ENCODE data around the gene EEF1A2. TPM values are rescaled to one million over a fixed set of nuclear protein-coding genes. Genes with fewer than 3 reads are reported as not detected.

EEF1A2 gene
- total RNA-seq, 1 donor from 2014 or later, result 0.67 TPM

GRCh38 chr20:63471717-63471980 lies 27.2 kb downstream of the EEF1A2 start:
- Histone ChIP-seq H3K36me3 (no peaks in the 10 kb centered on the region), H3K9me3 (no peaks in the 10 kb centered on the region), H3K4me3 (no peak overlapping the region), H3K4me1 (peaks cover 6% of the 10 kb centered on the region), H3K27me3 (peaks cover 70% of the 10 kb centered on the region), H3K27ac (no peak overlapping the region)
- DNase-seq (no peak), ATAC-seq (no peak)
- TF ChIP-seq CTCF (IDR thresholded peaks at IDR 0.05), result no peak
- intact Hi-C loops (cut with DNase I), result no loop called here

- DNase-seq (no peak), ATAC-seq (no peak)
- H3K4me1 ChIP-seq, result peaks cover 6% of the 10 kb centered on the region
- peaks cover 65% of the 10 kb centered on the region for H3K27me3 ChIP-seq
- H3K9me3 ChIP-seq, result no peaks in the 10 kb centered on the region
- no peak overlapping the region for H3K4me3 ChIP-seq
- intact Hi-C loops (cut with DNase I), result no loop called here
- TF ChIP-seq CTCF (IDR thresholded peaks at IDR 0.05), result no peak
- H3K36me3 ChIP-seq, result no peaks in the 10 kb centered on the region
- H3K27ac ChIP-seq, result no peak overlapping the region
Measured at GRCh38 chr20:63471002-63471716, 27.7 kb downstream of the EEF1A2 start.

- H3K27ac ChIP-seq, result no peak overlapping the region
- H3K4me1 ChIP-seq, result peaks cover 6% of the 10 kb centered on the region
- H3K36me3 ChIP-seq, result no peaks in the 10 kb centered on the region
- no peak overlapping the region for H3K4me3 ChIP-seq
- ATAC-seq, result no peak
- H3K27me3 ChIP-seq, result peaks cover 58% of the 10 kb centered on the region
- H3K9me3 ChIP-seq, result no peaks in the 10 kb centered on the region
- no peak for TF ChIP-seq CTCF (IDR thresholded peaks at IDR 0.05)
- DNase-seq, result no peak
- intact Hi-C loops (cut with DNase I), result no loop called here
Measured at GRCh38 chr20:63470410-63470809, 28.5 kb downstream of the EEF1A2 start.

- Histone ChIP-seq H3K36me3 (no peaks in the 10 kb centered on the region), H3K9me3 (no peaks in the 10 kb centered on the region), H3K27ac (no peak overlapping the region), H3K4me1 (peaks cover 6% of the 10 kb centered on the region), H3K27me3 (peaks cover 53% of the 10 kb centered on the region), H3K4me3 (no peak overlapping the region)
- DNase-seq (no peak), ATAC-seq (no peak)
- no peak for TF ChIP-seq CTCF (IDR thresholded peaks at IDR 0.05)
- intact Hi-C loops (cut with DNase I), result no loop called here
Measured at GRCh38 chr20:63469713-63470101, 29.2 kb downstream of the EEF1A2 start.

GRCh38 chr20:63469019-63469712 lies 29.7 kb downstream of the EEF1A2 start:
- DNase-seq (no peak), ATAC-seq (no peak)
- intact Hi-C loops (cut with DNase I), result no loop called here
- TF ChIP-seq CTCF (IDR thresholded peaks at IDR 0.05), result no peak
- peaks cover 6% of the 10 kb centered on the region for H3K4me1 ChIP-seq
- H3K27ac ChIP-seq, result no peak overlapping the region
- H3K27me3 ChIP-seq, result peaks cover 53% of the 10 kb centered on the region
- H3K9me3 ChIP-seq, result no peaks in the 10 kb centered on the region
- no peak overlapping the region for H3K4me3 ChIP-seq
- H3K36me3 ChIP-seq, result no peaks in the 10 kb centered on the region
